GM12891 (cell line): Measurements from ENCODE around the gene CXCR1.

ENCODE experiments used
- DNase-seq: peaks from one replicate; pipeline ENCODE4 v3.0.0; 2011; ENCODE audit warnings: low spot score; ENCODE audit not compliant: insufficient read length
- FAIRE-seq: peaks from 2 replicates; lab custom pipeline; 2011; peaks lifted over from hg19 to GRCh38; lab: Jason Lieb, UNC
- PAX5 ChIP-seq: IDR thresholded peaks from 2 replicates; pipeline ENCODE4 v1.6.1; 2011; ENCODE audit warnings: low read length, moderate library complexity, mild to moderate bottlenecking; ENCODE audit not compliant: insufficient read depth, severe bottlenecking
- POLR2A ChIP-seq: IDR thresholded peaks from 2 replicates; pipeline ENCODE4 v1.6.1; 2011; ENCODE audit warnings: low read depth, low read length, control low read depth
- POLR2AphosphoS5 ChIP-seq: IDR thresholded peaks from 2 replicates; pipeline ENCODE4 v1.6.1; 2011; ENCODE audit warnings: low read depth, low read length, control low read depth
- POU2F2 ChIP-seq: IDR thresholded peaks from 2 replicates; pipeline ENCODE4 v1.6.1; 2011; ENCODE audit warnings: low read depth, mild to moderate bottlenecking, control low read depth, low read length, moderate library complexity
- SPI1 ChIP-seq: IDR thresholded peaks from 2 replicates; pipeline ENCODE4 v1.6.1; 2011; ENCODE audit warnings: low read depth, low read length, control low read depth
- TAF1 ChIP-seq: IDR thresholded peaks from 2 replicates; pipeline ENCODE4 v1.6.1; 2011; ENCODE audit warnings: low read depth, low read length, control low read depth

The CXCR1 gene

GRCh38 chr2:218138047-218138446 lies 28.7 kb downstream of the CXCR1 start:
- no peak for TF ChIP-seq POLR2A
- no peak for TF ChIP-seq POLR2AphosphoS5
- no peak for TF ChIP-seq POU2F2
- TF ChIP-seq TAF1 = no peak
- no peak for TF ChIP-seq SPI1
- TF ChIP-seq PAX5 = no peak
- DNase-seq (no peak), FAIRE-seq (no peak)

- FAIRE-seq (no peak), DNase-seq (no peak)
- TF ChIP-seq POU2F2 (no peak), POLR2AphosphoS5 (no peak), TAF1 (no peak), SPI1 (peak; percentile 52)
Observed at GRCh38 chr2:218137514-218137913, 29.2 kb downstream of the CXCR1 start.

- TF ChIP-seq POU2F2 (no peak), SPI1 (no peak), PAX5 (no peak), POLR2AphosphoS5 (no peak), POLR2A (no peak), TAF1 (no peak)
- DNase-seq (no peak), FAIRE-seq (no peak)
Observed at GRCh38 chr2:218130822-218131221, 35.9 kb downstream of the CXCR1 start.

GRCh38 chr2:218130377-218130776 lies 36.4 kb downstream of the CXCR1 start:
- TF ChIP-seq PAX5 (no peak), POLR2AphosphoS5 (no peak), SPI1 (no peak), POLR2A (no peak), TAF1 (no peak), POU2F2 (no peak)
- DNase-seq (no peak), FAIRE-seq (no peak)

GRCh38 chr2:218129458-218130135 lies 37.2 kb downstream of the CXCR1 start:
- FAIRE-seq (no peak), DNase-seq (no peak)

GRCh38 chr2:218128781-218129457 lies 37.8 kb downstream of the CXCR1 start:
- TF ChIP-seq POLR2AphosphoS5 (no peak), POLR2A (no peak), SPI1 (no peak), POU2F2 (no peak), TAF1 (no peak), PAX5 (no peak)
- FAIRE-seq (no peak), DNase-seq (no peak)

More at GRCh38 chr2:218129458-218130135, 37.2 kb downstream of the CXCR1 start:
- no peak for TF ChIP-seq POLR2AphosphoS5

GRCh38 chr2:218127929-218128455 lies 38.8 kb downstream of the CXCR1 start:
- FAIRE-seq = no peak
- TF ChIP-seq PAX5 (no peak), POU2F2 (no peak), POLR2AphosphoS5 (no peak), TAF1 (no peak), SPI1 (no peak), POLR2A (no peak)

GRCh38 chr2:218125626-218126080 lies 41.1 kb downstream of the CXCR1 start, which contains the start of gene CXCR2:
CXCR2 (plus strand) TSS chr2:218126028; CDS start chr2:218134802, 8,774 bp downstream.
- TF ChIP-seq PAX5 = no peak
- TF ChIP-seq SPI1 = peak; percentile 58
- TF ChIP-seq POLR2AphosphoS5 = no peak
- TF ChIP-seq POU2F2 = no peak
- no peak for TF ChIP-seq POLR2A
- TF ChIP-seq TAF1 = no peak
- DNase-seq = no peak
- FAIRE-seq = peak; percentile 75

More at GRCh38 chr2:218127929-218128455, 38.8 kb downstream of the CXCR1 start:
- DNase-seq = no peak

- DNase-seq (no peak), FAIRE-seq (no peak)
- TF ChIP-seq POU2F2 (no peak), SPI1 (no peak), POLR2A (no peak), POLR2AphosphoS5 (no peak), TAF1 (no peak), PAX5 (no peak)
Observed at GRCh38 chr2:218125095-218125494, 41.7 kb downstream of the CXCR1 start.
